ENCODE data around the gene DLG4. TPM values are rescaled to one million over a fixed set of nuclear protein-coding genes. Genes with fewer than 3 reads are reported as not detected.

The DLG4 gene
- total RNA-seq, 1 experiment from 2014 or later: 21.0 TPM

Other genes with a start within 250 kb of the DLG4 start
- gene ALOX12, start 223.8 kb downstream of the DLG4 start, total RNA-seq (2014; rRNA removed; shearing (Covaris generic)): 0.35 and 0.63 TPM in 2 replicates
- gene RNASEK, start 207.2 kb downstream of the DLG4 start, total RNA-seq (2014; rRNA removed; shearing (Covaris generic)): 180 and 238 TPM in 2 replicates
- gene BCL6B, start 196.8 kb downstream of the DLG4 start, total RNA-seq (2014; rRNA removed; shearing (Covaris generic)): 4.9 and 8.3 TPM in 2 replicates
- 0.37 and 0.48 TPM in 2 replicates for gene SLC16A13, start 183.8 kb downstream of the DLG4 start, total RNA-seq (2014; rRNA removed; shearing (Covaris generic))
- 0.24 and 0.37 TPM in 2 replicates for gene SLC16A11, start 175.7 kb downstream of the DLG4 start, total RNA-seq (2014; rRNA removed; shearing (Covaris generic))
- not detected in 2 replicates for gene CLEC10A, start 139.6 kb downstream of the DLG4 start, total RNA-seq (2014; rRNA removed; shearing (Covaris generic))
- not detected in 2 replicates for gene ASGR2, start 105.0 kb downstream of the DLG4 start, total RNA-seq (2014; rRNA removed; shearing (Covaris generic))
- 12.3 and 15.4 TPM in 2 replicates for gene ASGR1, start 40.5 kb downstream of the DLG4 start, total RNA-seq (2014; rRNA removed; shearing (Covaris generic))
- gene ACADVL, start 102 bp upstream of the DLG4 start, total RNA-seq (2014; rRNA removed; shearing (Covaris generic)): 362 and 410 TPM in 2 replicates
- 75.0 and 90.9 TPM in 2 replicates for gene DVL2, start 14.7 kb upstream of the DLG4 start, total RNA-seq (2014; rRNA removed; shearing (Covaris generic))
- 54.9 and 56.2 TPM in 2 replicates for gene PHF23, start 19.6 kb upstream of the DLG4 start, total RNA-seq (2014; rRNA removed; shearing (Covaris generic))
- gene GABARAP, start 22.6 kb upstream of the DLG4 start, total RNA-seq (2014; rRNA removed; shearing (Covaris generic)): 185 and 231 TPM in 2 replicates
- 58.8 and 59.9 TPM in 2 replicates for gene CTDNEP1, start 31.9 kb upstream of the DLG4 start, total RNA-seq (2014; rRNA removed; shearing (Covaris generic))
- 66.4 and 77.4 TPM in 2 replicates for gene ELP5, start 32.4 kb upstream of the DLG4 start, total RNA-seq (2014; rRNA removed; shearing (Covaris generic))
- 30.8 and 40.8 TPM in 2 replicates for gene CLDN7, start 42.6 kb upstream of the DLG4 start, total RNA-seq (2014; rRNA removed; shearing (Covaris generic))
- gene SLC2A4, start 61.9 kb upstream of the DLG4 start, total RNA-seq (2014; rRNA removed; shearing (Covaris generic)): 3.8 and 6.6 TPM in 2 replicates
- 12.2 and 21.8 TPM in 2 replicates for gene YBX2, start 74.8 kb upstream of the DLG4 start, total RNA-seq (2014; rRNA removed; shearing (Covaris generic))
- 865 and 1,116 TPM in 2 replicates for gene EIF5A, start 87.8 kb upstream of the DLG4 start, total RNA-seq (2014; rRNA removed; shearing (Covaris generic))
- gene GPS2, start 95.5 kb upstream of the DLG4 start, total RNA-seq (2014; rRNA removed; shearing (Covaris generic)): 52.8 and 60.2 TPM in 2 replicates
- gene NEURL4, start 109.5 kb upstream of the DLG4 start, total RNA-seq (2014; rRNA removed; shearing (Covaris generic)): 33.5 and 34.1 TPM in 2 replicates
- gene ACAP1, start 116.7 kb upstream of the DLG4 start, total RNA-seq (2014; rRNA removed; shearing (Covaris generic)): 17.8 and 34.5 TPM in 2 replicates
- gene KCTD11, start 132.3 kb upstream of the DLG4 start, total RNA-seq (2014; rRNA removed; shearing (Covaris generic)): 1.1 and 2.2 TPM in 2 replicates
- not detected in 2 replicates for gene TMEM95, start 135.3 kb upstream of the DLG4 start, total RNA-seq (2014; rRNA removed; shearing (Covaris generic))
- 7.0 and 8.9 TPM in 2 replicates for gene TNK1, start 161.3 kb upstream of the DLG4 start, total RNA-seq (2014; rRNA removed; shearing (Covaris generic))
- gene PLSCR3, start 174.7 kb upstream of the DLG4 start, total RNA-seq (2014; rRNA removed; shearing (Covaris generic)): 26.5 and 27.8 TPM in 2 replicates
- gene TMEM256, start 184.3 kb upstream of the DLG4 start, total RNA-seq (2014; rRNA removed; shearing (Covaris generic)): 280 and 385 TPM in 2 replicates
- gene NLGN2, start 188.0 kb upstream of the DLG4 start, total RNA-seq (2014; rRNA removed; shearing (Covaris generic)): 11.6 and 15.7 TPM in 2 replicates
- not detected in 2 replicates for gene SPEM1, start 200.5 kb upstream of the DLG4 start, total RNA-seq (2014; rRNA removed; shearing (Covaris generic))
- gene SPEM2, start 205.8 kb upstream of the DLG4 start, total RNA-seq (2014; rRNA removed; shearing (Covaris generic)): not detected in 2 replicates
- gene SPEM3, start 209.0 kb upstream of the DLG4 start, total RNA-seq (2014; rRNA removed; shearing (Covaris generic)): not detected in 2 replicates
- 14.5 and 15.8 TPM in 2 replicates for gene TMEM102, start 215.6 kb upstream of the DLG4 start, total RNA-seq (2014; rRNA removed; shearing (Covaris generic))
- 12.5 and 20.7 TPM in 2 replicates for gene FGF11, start 219.7 kb upstream of the DLG4 start, total RNA-seq (2014; rRNA removed; shearing (Covaris generic))
- gene CHRNB1, start 225.2 kb upstream of the DLG4 start, total RNA-seq (2014; rRNA removed; shearing (Covaris generic)): 6.6 and 6.8 TPM in 2 replicates